Panc1 (cell line): ENCODE results near the gene ZNF675.

Source experiments
- CTCF ChIP-seq: fragments of 450-650 bp; IDR thresholded peaks from 2 replicates; pipeline ENCODE4 v1.5.1; 2017; ENCODE audit warnings: mild to moderate bottlenecking
- SIN3A ChIP-seq: IDR thresholded peaks from 2 replicates; pipeline ENCODE4 v1.6.1; 2012; ENCODE audit warnings: low read depth, mild to moderate bottlenecking, low read length, moderate library complexity, borderline replicate concordance; ENCODE audit not compliant: insufficient read depth

- TF ChIP-seq CTCF (no peak), SIN3A (no peak)
These were observed 21.2 kb downstream of the ZNF675 start for GRCh38 chr19:23665651-23666410.
